IPS DF 6.9 (cell line): ENCODE measurements around the gene SIRPB1.
"Not testable (repeated sequence)": the region's sequence is repeated elsewhere in the genome, so short reads cannot be mapped to it uniquely, and the experiment has no call there.

ENCODE experiments used
- DNase-seq: peaks from one replicate; pipeline ENCODE4 v3.0.0-alpha.2; 2013; ENCODE audit warnings: low read depth, low spot score
- H3K27ac ChIP-seq: one replicate; pipeline ENCODE4 v1.5.1; 2013; ENCODE audit warnings: low read length, control low read depth
- H3K27me3 ChIP-seq: 2 replicates; pipeline ENCODE4 v1.6.1; 2013; ENCODE audit warnings: mild to moderate bottlenecking, low read length; ENCODE audit not compliant: control insufficient read depth, insufficient read depth
- H3K36me3 ChIP-seq: 2 replicates; pipeline ENCODE4 v1.6.1; 2013; ENCODE audit warnings: low read length; ENCODE audit not compliant: control insufficient read depth, insufficient read depth
- H3K4me1 ChIP-seq: 2 replicates; pipeline ENCODE4 v1.6.1; 2013; ENCODE audit warnings: low read length; ENCODE audit not compliant: control insufficient read depth, insufficient read depth
- H3K4me3 ChIP-seq: 2 replicates; pipeline ENCODE4 v1.5.1; 2013; ENCODE audit warnings: mild to moderate bottlenecking, low read length
- H3K9me3 ChIP-seq: 2 replicates; pipeline ENCODE4 v1.6.1; 2013; ENCODE audit warnings: low read length, inconsistent platforms; ENCODE audit not compliant: control insufficient read depth, insufficient read depth
- WGBS: extraction: QIAGEN DNeasy Blood & Tissue Kit; methylation state at CpG from one replicate; pipeline ENCODE4 v1.1.7; 2013; ENCODE audit warnings: mixed read lengths, missing lambda C conversion rate; ENCODE audit not compliant: insufficient read length, insufficient coverage; 5-methylcytosine and 5-hydroxymethylcytosine counted together

SIRPB1 gene

GRCh38 chr20:1656844-1657243 is 37.0 kb upstream of the SIRPB1 start:
- Histone ChIP-seq H3K4me1 (no peaks in the 10 kb centered on the region), H3K36me3 (no peaks in the 10 kb centered on the region), H3K27ac (no peak overlapping the region), H3K27me3 (no peaks in the 10 kb centered on the region), H3K4me3 (no peak overlapping the region), H3K9me3 (no peaks in the 10 kb centered on the region)
- no peak for DNase-seq
- WGBS = no CpG with 5 or more reads among the region's 5 CpGs

DNA sequence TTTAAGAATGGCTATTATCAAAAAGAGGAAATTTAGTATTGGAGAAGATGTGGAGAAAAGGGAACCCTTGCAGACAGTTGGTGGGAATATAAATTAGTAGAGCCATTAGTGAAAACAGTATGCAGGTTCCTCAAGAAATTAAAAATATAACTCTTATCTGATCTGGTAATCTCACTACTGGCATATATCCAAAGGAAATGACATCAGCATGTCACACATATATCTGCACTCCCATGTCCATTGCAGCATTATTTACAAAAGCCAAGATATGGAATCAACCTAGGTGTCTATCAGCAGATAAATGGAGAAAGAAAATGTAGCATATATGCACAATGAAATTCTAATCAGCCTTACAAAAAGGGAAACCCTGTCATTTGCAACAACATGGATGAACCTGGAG is 35.2 kb upstream of the SIRPB1 start:
- DNase-seq = no peak
- H3K9me3 ChIP-seq = no peaks in the 10 kb centered on the region
- H3K27ac ChIP-seq = no peak overlapping the region
- H3K36me3 ChIP-seq = no peaks in the 10 kb centered on the region
- no peak overlapping the region for H3K4me3 ChIP-seq
- no peaks in the 10 kb centered on the region for H3K27me3 ChIP-seq
- no peaks in the 10 kb centered on the region for H3K4me1 ChIP-seq

DNA sequence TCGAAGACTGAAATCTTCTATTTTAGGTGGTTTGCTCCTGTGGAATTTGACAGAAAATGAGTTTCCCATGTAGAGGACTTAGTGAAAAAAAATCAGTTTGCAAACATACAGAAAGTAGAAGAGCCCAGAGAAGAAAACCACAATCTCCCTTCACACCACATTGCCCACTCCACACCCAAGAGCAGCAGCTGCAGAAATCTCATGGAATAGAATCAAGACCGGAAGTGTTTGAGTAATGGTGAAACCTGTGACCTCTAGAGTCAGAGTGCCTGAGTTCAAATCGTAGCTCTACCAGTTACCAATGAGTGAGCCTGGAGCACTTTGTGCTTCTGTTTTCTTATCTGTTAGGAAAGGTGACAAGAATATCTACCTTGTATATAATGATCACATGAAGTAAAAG is 33.2 kb upstream of the SIRPB1 start:
- Histone ChIP-seq H3K4me1 (no peaks in the 10 kb centered on the region), H3K4me3 (no peak overlapping the region), H3K27me3 (no peaks in the 10 kb centered on the region), H3K27ac (no peak overlapping the region), H3K36me3 (no peaks in the 10 kb centered on the region), H3K9me3 (no peaks in the 10 kb centered on the region)
- WGBS = no CpG with 5 or more reads among the region's 3 CpGs
- DNase-seq = no peak

GRCh38 chr20:1652104-1652503 is 32.3 kb upstream of the SIRPB1 start:
- Histone ChIP-seq H3K27me3 (no peaks in the 10 kb centered on the region), H3K27ac (no peak overlapping the region), H3K36me3 (no peaks in the 10 kb centered on the region), H3K4me3 (no peak overlapping the region), H3K4me1 (peaks cover 1% of the 10 kb centered on the region; the same call in 1 of the 2 replicates), H3K9me3 (no peaks in the 10 kb centered on the region)
- no CpG with 5 or more reads among the region's 1 CpG for WGBS
- no peak for DNase-seq

DNA sequence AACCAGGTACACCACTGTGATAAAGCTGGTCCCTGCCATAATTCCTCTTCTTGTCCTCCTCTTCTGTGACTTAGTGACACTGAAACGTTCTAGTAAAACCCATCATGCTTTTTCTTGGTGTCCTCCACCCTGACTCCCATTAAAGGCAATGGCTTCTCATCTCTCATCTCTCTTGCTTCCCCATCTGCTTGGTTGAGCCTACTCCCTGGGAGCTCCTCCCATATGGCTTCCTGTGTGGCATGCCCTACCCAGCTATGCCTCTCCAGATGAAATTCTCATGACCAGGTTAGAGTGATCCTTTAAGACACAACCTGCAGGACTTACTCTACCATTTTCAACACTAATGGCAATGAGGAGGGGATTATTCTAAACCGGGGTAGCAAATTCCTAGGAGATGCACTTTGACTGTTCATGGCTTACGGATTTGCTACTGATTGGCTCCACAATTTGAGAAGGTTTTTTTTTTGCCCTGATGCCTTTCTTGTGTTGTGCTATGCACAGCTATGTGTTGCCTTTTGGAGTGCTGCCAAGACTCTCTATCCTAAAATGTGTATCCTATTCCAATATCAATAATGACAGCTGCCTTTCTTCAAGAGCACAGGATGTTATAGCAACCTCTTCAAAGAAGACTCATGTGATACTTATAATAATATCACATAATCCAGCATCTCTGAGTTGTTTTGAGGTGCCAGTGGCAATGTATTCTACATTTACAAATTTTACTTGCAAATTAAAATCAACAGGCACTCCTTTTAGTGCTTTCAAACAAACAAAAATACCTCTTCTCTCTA is 31.7 kb upstream of the SIRPB1 start:
- H3K27ac ChIP-seq = no peak overlapping the region
- DNase-seq = no peak
- no peak overlapping the region for H3K4me3 ChIP-seq
- no peaks in the 10 kb centered on the region for H3K27me3 ChIP-seq
- peaks cover 1% of the 10 kb centered on the region; the same call in 1 of the 2 replicates for H3K4me1 ChIP-seq
- H3K36me3 ChIP-seq = no peaks in the 10 kb centered on the region
- no peaks in the 10 kb centered on the region for H3K9me3 ChIP-seq
- WGBS = no CpG with 5 or more reads among the region's 3 CpGs

- WGBS = no CpG with 5 or more reads among the region's 5 CpGs
- Histone ChIP-seq H3K4me3 (no peak overlapping the region), H3K9me3 (no peaks in the 10 kb centered on the region), H3K27me3 (no peaks in the 10 kb centered on the region), H3K27ac (no peak overlapping the region), H3K4me1 (peaks cover 1% of the 10 kb centered on the region; the same call in 1 of the 2 replicates), H3K36me3 (no peaks in the 10 kb centered on the region)
- no peak for DNase-seq
Observed at GRCh38 chr20:1648101-1648500, 28.3 kb upstream of the SIRPB1 start.

DNA sequence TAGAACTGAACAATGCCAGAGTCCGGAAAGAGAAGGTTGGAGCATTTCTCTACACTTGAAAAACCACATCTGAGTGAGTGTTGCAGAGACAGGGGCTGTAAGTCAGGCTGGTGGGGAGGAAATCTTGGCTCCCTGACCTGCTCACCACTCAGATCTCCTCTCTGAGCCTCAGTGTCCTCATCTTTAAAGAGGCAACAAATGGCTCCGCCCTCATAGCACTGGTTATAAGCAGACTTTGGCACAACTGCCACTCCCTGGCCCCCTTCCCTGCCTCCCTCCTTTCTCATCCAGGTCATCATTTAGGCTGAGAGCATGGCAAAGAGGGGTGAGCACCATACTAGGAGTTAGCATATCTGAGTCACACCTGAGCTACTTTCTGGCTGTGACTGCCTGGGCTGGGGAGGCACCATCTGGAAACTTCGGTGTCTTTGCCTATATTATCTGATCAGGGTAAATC is 27.2 kb upstream of the SIRPB1 start:
- Histone ChIP-seq H3K36me3 (no peaks in the 10 kb centered on the region), H3K4me1 (peaks cover 1% of the 10 kb centered on the region; the same call in 1 of the 2 replicates), H3K4me3 (no peak overlapping the region), H3K27ac (no peak overlapping the region), H3K9me3 (no peaks in the 10 kb centered on the region), H3K27me3 (no peaks in the 10 kb centered on the region)
- DNase-seq = no peak
- WGBS = no CpG with 5 or more reads among the region's 3 CpGs

- Histone ChIP-seq H3K27me3 (no peaks in the 10 kb centered on the region), H3K9me3 (no peaks in the 10 kb centered on the region), H3K36me3 (no peaks in the 10 kb centered on the region), H3K4me3 (no peak overlapping the region), H3K27ac (no peak overlapping the region), H3K4me1 (peaks cover 1% of the 10 kb centered on the region; the same call in 1 of the 2 replicates)
- no CpG with 5 or more reads among the region's 8 CpGs for WGBS
- DNase-seq = no peak
Observed at GRCh38 chr20:1644101-1644962, 24.5 kb upstream of the SIRPB1 start.

DNA sequence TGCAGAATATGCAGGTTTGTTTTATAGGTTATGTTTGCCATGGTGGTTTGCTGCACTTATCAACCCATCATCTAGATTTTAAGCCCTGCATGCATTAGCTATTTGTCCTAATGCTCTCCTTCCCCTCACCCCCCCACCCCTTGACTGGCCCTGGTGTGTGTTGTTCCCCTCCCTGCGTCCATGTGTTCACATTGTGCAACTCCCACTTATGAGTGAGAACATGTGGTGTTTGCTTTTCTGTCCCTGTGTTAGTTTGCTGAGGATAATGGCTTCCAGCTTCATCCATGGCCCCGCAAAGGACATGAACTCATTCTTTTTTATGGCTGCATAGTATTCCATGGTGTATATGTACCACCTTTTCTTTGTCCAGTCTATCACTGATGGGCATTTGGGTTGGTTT is 18.8 kb upstream of the SIRPB1 start:
- H3K9me3 ChIP-seq, H3K4me1 ChIP-seq, H3K27me3 ChIP-seq, DNase-seq, H3K36me3 ChIP-seq, H3K4me3 ChIP-seq, H3K27ac ChIP-seq: not testable (repeated sequence)
- no CpG with 5 or more reads among the region's 2 CpGs for WGBS

DNA sequence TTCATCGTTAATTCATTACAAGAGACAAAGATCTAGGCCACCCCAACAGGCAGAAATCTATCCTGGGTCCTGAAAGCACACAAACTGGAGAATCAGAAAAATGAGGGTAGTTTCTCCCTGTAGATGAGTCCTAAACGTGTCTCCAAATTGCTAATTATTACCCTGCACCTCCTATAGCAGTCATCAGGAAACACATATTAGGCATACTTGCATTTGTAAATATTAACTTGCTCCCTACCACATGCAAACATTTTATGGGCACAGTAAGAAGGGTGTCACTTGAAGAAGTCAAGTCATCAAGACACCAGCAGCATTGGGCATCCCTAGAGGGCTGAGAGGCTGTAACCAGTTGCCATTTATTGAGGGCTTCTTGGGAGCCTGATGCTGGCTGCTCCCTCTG is 17.9 kb upstream of the SIRPB1 start:
- H3K4me3 ChIP-seq = no peak overlapping the region
- WGBS = no CpG with 5 or more reads among the region's 2 CpGs
- H3K4me1 ChIP-seq = peaks cover 2% of the 10 kb centered on the region; the same call in 1 of the 2 replicates
- DNase-seq = no peak
- H3K27me3 ChIP-seq = no peaks in the 10 kb centered on the region
- H3K9me3 ChIP-seq = no peaks in the 10 kb centered on the region
- H3K36me3 ChIP-seq = no peaks in the 10 kb centered on the region
- no peak overlapping the region for H3K27ac ChIP-seq
